ENCODE data around the gene ADAMTSL3. TPM values are rescaled to one million over a fixed set of nuclear protein-coding genes. Genes with fewer than 3 reads are reported as not detected.

Gene ADAMTSL3
- total RNA-seq, 1 donor from 2014 or later = 0.67 TPM

DNA sequence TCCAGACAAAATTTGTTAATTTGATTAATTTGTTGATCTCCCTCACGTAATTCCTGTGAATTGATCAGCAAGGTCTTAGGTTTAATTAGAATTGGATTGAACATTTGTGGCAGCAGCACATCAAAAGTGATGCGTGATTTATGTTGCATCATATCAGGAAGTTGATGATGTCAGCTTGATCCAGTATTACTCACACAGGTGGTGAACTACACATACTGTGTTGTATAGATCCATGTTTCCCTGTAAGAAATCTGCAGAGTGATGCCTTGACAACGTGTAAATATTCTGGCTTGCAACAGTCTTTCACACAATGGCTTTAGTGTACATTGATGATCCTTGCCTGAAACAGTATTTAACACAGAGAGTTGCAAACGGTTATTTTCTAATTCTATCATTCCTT lies 200.4 kb downstream of the ADAMTSL3 start:
- H3K4me3 ChIP-seq (ENCODE audit: low read depth, low read length) = no peak overlapping the region
- no peak for DNase-seq (ENCODE audit: low read depth)
- H3K27me3 ChIP-seq (ENCODE audit: control insufficient read depth, insufficient read depth, low read length) = no peaks in the 10 kb centered on the region
- no peaks in the 10 kb centered on the region for H3K36me3 ChIP-seq (ENCODE audit: control insufficient read depth, insufficient read depth, low read length)
- TF ChIP-seq, protein P1, sequence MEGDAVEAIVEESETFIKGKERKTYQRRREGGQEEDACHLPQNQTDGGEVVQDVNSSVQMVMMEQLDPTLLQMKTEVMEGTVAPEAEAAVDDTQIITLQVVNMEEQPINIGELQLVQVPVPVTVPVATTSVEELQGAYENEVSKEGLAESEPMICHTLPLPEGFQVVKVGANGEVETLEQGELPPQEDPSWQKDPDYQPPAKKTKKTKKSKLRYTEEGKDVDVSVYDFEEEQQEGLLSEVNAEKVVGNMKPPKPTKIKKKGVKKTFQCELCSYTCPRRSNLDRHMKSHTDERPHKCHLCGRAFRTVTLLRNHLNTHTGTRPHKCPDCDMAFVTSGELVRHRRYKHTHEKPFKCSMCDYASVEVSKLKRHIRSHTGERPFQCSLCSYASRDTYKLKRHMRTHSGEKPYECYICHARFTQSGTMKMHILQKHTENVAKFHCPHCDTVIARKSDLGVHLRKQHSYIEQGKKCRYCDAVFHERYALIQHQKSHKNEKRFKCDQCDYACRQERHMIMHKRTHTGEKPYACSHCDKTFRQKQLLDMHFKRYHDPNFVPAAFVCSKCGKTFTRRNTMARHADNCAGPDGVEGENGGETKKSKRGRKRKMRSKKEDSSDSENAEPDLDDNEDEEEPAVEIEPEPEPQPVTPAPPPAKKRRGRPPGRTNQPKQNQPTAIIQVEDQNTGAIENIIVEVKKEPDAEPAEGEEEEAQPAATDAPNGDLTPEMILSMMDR (IDR thresholded peaks at IDR 0.05; ENCODE audit: insufficient read depth, low read length, poor library complexity, severe bottlenecking) = no peak

DNA sequence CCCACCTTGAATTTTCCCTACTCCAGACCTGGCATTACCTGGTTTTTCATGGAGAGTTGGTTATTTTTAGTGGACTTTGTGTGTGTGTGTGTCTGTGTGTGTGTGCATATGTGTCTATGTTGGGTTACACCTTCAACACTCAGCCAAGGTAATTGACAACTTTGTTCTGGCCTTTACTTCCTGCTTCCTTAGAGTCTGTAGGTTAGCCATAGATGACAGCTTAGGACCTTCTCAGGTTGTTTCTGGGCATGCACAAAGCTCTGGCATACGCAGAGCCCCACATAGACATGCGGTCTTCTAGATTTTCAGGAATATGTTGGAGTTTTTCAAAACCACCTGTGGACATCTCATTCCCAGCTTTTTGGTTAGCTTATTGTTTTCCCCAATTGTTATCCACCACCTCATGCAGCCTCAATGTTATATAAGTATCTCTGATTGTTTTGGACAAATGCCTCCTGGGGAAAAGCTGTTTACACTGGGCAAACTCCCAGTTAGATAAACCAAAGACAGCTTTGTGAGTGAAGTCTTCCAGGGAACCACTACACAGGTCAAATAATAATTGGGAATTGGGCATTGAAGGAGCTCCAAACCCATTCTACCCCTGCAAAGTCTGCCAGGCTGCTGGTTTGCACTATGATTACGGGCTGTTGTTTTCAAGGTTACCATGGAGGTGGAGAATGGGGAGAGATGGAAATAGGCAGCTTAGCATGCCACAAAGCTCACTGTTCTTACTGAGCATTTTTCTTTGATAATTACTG lies 201.2 kb downstream of the ADAMTSL3 start:
- DNase-seq (ENCODE audit: low read depth) = no peak
- H3K36me3 ChIP-seq (ENCODE audit: control insufficient read depth, insufficient read depth, low read length) = no peaks in the 10 kb centered on the region
- H3K4me3 ChIP-seq (ENCODE audit: low read depth, low read length) = no peak overlapping the region
- H3K27me3 ChIP-seq (ENCODE audit: control insufficient read depth, insufficient read depth, low read length) = no peaks in the 10 kb centered on the region
- TF ChIP-seq, protein P1 (IDR thresholded peaks at IDR 0.05; ENCODE audit: insufficient read depth, low read length, poor library complexity, severe bottlenecking) = no peak

- DNase-seq (ENCODE audit: low read depth) = no peak
- TF ChIP-seq, protein P1 (IDR thresholded peaks at IDR 0.05; ENCODE audit: insufficient read depth, low read length, poor library complexity, severe bottlenecking) = no peak
- no peaks in the 10 kb centered on the region for H3K27me3 ChIP-seq (ENCODE audit: control insufficient read depth, insufficient read depth, low read length)
- no peak overlapping the region for H3K4me3 ChIP-seq (ENCODE audit: low read depth, low read length)
- H3K36me3 ChIP-seq (ENCODE audit: control insufficient read depth, insufficient read depth, low read length) = no peaks in the 10 kb centered on the region
These were observed 202.0 kb downstream of the ADAMTSL3 start for GRCh38 chr15:83855956-83856355.

GRCh38 chr15:83858820-83859505 lies 205.0 kb downstream of the ADAMTSL3 start:
- Histone ChIP-seq H3K27me3 (ENCODE audit: control insufficient read depth, insufficient read depth, low read length) (no peaks in the 10 kb centered on the region), H3K4me3 (ENCODE audit: low read depth, low read length) (no peak overlapping the region), H3K36me3 (ENCODE audit: control insufficient read depth, insufficient read depth, low read length) (no peaks in the 10 kb centered on the region)
- DNase-seq (ENCODE audit: low read depth) = no peak
- TF ChIP-seq, protein P1 (IDR thresholded peaks at IDR 0.05; ENCODE audit: insufficient read depth, low read length, poor library complexity, severe bottlenecking) = no peak

DNA sequence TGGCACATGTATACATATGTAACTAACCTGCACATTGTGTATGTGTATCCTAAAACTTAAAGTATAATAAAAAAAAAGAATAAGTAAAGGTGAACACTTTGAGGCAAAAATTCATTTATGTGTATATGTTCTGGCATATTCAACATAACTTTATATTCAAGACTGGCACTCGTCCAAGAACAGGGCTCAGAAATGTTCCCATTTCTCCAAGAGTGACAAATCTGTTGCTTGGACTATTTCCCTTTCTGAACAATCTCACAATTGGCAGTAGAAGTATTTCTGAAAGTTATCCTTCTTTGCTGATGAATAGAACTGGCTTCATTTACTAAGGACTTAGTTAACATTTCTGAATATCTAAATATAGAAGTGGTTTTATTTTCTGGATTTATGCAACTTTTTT lies 212.8 kb downstream of the ADAMTSL3 start:
- TF ChIP-seq, protein P1 (IDR thresholded peaks at IDR 0.05; ENCODE audit: insufficient read depth, low read length, poor library complexity, severe bottlenecking) = no peak
- no peaks in the 10 kb centered on the region for H3K27me3 ChIP-seq (ENCODE audit: control insufficient read depth, insufficient read depth, low read length)
- H3K4me3 ChIP-seq (ENCODE audit: low read depth, low read length) = no peak overlapping the region
- DNase-seq (ENCODE audit: low read depth) = no peak
- H3K36me3 ChIP-seq (ENCODE audit: control insufficient read depth, insufficient read depth, low read length) = no peaks in the 10 kb centered on the region
